HG02642 (cell line): ENCODE results near the gene DNMBP.
"Not testable (repeated sequence)": the region's sequence is repeated elsewhere in the genome, so short reads cannot be mapped to it uniquely, and the experiment has no call there.

Experiments
- ATAC-seq: cut with Tn5 transposase; IDR thresholded peaks from one replicate; pipeline ENCODE4 v1.9.1; 2021; ENCODE audit warnings: mild to moderate bottlenecking; ENCODE audit not compliant: unreplicated experiment, poor library complexity

The DNMBP gene

DNA sequence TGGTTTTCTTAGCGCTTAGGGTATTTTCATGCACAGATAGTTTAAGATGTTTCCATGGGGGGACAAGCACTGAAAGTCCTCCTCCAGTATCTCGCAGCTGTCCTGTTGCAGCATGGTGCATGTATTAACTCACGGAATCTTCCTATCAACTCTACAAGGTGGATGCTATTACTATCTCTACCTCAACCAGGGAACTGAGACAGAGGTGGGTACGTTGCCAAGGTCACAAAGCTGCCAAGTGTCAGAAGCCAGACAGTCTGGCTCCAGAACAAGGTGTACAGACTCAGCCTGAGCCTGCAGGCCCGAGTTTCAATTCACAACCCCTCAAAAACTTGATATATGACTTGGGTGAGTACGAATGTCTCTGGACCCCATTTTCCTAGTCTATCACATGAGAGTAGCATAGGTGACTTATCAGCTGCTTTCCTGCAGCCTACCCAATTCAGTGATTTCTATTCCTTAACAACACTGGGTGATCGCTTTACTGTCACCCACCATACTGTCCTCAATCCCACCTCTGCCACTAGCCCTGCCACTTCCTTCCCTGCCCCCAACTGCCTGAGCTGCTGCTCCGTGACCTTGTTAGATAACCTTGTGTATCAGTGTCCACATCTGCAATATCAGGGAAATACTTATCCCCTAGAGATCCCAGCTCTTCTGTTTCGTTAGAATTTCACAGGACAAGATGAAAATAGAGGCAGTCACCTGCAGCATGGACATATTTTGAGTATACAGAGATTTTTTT lies 135.2 kb downstream of the DNMBP start:
- ATAC-seq, result no peak

DNA sequence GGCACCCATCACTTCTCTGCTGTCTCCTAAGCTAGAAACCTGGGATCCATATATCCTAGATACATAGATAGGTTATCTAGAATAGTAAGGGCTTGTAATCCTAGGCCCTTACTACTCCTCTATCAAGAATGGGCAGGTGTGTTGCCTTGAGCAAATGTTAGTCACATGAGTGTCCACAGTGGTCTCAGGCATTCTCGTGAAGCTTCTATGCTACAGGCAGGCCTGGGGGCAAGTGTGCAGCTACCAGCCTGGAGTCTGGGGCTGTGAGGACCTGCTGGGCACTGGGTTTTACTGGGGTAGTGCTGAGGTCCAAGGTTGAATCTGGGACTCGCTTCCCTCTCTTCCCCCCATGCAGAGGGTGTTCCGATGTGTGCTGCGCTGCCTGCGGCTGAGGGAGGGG lies 135.9 kb downstream of the DNMBP start:
- ATAC-seq, result no peak

DNA sequence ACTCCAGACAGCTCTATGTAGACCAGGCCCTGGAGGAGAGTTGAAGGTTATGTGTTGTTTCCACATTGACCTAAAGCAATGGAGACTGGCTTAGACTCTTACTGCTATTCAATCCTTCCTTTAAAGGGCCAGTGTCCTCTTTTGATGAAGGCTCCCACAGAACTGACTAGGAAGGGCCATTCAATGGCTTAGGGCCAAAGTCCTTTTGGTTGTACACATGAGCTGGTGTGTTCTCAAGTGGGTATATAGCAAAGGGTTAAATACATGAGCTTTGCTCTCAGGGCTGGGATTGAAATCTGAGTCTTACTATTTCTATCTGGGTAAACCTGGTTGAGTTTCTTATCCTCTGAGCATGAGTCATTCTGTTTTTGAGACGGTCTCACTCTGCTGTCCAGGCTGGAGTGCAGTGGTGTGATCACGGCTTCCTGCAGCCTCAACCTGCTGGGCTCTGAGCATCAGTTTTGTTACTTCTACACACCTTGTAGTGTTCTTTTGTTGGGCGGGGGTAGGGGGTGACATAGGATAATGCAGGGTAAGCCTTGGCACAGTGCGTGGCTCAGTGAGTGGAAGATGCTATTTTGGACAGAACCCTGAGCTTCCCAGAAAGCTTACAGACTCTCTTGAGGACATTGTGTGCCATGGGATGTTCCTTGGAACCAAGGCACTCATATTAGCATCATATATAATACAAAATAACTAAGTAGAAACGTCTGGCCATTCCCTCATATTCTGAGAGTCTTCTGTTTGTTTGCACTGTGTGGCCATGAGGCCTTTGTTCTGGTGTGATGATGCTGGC lies 137.2 kb downstream of the DNMBP start:
- ATAC-seq, result no peak

DNA sequence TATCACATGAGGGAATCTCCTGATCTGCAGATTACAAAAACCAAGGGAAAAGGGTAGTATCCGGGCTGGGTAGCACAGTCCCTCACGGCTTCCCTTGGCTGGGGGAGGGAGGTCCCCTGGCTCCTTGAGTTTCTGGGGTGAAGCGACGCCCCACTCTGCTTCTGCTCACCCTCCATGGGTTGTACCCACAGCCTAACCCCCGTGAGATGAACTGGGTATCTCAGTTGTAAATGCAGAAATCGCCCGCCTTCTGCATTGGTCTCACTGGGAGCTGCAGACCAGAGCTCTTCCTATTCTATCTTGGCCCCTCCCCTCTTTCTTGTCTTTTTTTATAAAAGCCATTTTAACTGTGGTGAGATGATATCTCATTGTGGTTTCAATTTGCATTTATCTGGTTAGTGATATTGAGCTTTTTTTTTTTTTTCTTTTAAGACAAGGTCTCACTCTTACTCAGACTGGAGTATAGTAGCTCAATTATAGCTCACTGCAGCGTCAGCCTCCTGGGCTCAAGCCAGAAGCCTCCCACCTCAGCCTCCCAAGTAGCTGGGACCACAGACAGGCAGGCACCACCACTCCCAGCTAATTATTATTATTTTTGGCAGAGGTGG lies 139.5 kb downstream of the DNMBP start:
- ATAC-seq, result no peak

DNA sequence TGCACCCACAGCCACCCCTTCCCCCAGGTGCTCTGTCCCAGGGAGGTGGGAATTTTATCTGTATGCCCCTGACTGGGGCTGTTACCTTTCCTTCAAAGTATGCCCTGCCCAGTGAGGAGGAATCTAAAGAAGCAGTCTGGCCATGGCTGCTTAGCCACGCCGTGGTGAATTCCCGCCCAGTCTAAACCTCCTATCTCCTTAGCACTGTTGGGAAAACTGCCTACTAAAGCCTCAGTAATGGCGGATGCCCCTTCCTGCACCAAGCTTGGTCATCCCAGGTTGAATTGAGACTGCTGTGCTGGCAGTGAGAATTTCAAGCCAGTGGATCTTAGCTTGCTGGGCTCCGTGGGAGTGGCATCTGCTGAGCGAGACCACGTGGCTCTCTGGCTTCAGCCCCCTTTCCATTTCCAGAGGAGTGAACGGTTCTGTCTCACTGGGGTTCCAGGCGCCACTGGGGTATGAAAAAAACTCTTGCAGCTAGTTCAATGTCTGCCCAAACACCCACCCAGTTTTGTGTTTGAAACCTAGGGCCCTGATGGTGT lies 140.1 kb downstream of the DNMBP start:
- no peak for ATAC-seq

DNA sequence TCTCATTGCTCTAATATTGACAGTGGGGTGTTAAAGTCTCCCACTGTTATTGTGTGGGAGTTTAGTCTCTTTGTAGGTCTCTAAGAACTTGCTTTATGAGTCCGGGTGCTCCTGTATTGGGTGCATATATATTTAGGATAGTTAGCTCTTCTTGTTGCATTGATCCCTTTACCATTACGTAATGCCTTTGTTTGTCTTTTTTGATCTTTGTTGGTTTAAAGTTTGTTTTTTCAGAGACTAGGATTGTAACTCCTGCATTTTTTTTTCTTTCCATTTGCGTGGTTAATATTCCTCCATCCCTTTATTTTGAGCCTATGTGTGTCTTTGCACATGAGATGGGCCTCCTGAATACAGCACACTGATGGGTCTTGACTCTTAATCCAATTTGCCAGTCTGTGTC lies 142.5 kb downstream of the DNMBP start:
- ATAC-seq, result not testable (repeated sequence)

DNA sequence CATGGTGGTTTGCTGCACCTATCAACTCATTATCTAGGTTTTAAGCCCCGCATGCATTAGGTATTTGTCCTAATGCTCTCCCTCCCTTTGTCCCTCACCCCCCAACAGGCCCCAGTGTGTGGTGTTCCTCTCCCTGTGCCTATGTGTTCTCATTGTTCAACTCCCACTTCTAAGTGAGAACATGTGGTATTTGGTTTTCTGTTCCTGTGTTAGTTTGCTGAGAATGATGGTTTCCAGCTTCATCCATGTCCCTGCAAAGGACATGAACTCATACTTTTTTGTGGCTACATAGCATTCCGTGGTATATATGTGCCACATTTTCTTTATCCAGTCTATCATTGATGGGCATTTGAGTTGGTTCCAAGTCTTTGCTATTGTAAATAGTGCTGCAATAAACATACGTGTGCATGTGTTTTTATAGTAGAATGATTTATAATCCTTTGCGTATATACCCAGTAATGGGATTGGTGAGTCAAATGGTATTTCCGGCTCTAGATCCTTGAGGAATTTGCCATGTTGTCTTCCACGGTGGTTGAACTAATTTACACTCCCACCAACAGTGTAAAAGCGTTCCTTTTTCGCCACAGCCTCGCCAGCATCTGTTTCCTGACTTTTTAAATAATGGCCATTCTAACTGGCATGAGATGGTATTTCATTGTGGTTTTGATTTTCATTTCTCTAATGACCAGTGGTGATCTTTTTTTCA lies 146.1 kb downstream of the DNMBP start:
- not testable (repeated sequence) for ATAC-seq

DNA sequence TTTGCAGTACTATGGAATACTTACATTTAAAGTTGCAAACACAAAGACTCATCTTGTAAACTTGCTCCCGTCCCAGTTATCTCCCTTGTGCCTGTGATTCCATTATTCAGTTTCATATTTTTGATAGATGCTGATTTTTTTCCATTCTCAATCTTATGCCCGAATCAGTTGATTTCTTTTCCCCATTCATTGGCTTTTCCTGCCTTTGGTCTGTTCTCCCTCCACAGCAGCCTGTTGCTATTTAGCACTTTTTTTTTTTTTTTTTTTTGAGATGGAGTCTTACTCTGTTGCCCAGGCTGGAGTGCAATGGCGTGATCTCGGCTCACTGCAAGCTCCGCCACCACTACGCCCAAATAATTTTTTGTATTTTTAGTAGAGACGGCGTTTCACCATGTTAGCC lies 149.3 kb downstream of the DNMBP start:
- no peak for ATAC-seq

DNA sequence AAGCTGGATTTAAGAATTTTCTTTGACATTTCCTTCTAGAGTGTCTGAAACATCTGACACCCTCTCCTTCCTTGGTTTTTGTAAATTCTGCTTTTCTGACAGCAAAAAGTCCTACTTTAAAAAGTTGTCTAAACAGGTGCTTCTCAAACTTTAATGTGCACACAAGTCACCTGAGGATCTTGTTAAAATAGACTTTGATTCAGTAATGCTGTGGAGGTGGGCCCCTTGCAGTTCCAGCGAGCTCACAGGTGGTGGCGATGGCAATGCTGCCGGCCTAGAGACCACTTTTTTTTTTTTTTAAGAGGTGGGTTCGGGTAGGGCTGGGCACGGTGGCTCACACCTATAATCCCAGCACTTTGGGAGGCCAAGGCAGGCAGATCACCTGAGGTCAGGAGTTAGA lies 150.2 kb downstream of the DNMBP start:
- ATAC-seq, result no peak

DNA sequence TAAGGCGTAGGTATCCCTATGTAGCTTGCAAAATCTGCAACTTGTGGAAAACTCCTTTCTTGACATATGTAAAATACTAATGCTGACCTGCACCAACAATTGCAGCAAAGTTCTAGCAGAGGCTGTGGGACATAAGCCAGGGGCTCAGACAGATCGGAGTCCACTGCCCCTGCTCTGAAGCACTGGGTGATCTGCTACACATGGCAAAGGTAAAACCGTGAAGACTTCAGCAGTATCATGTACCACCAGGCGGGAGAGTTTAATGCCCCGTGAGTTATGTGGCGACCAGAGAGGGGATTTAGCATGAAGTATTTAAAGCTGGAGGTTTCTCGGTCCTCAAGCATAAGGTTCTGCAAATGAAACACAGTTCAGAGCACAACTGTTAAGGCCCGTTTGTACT lies 150.9 kb downstream of the DNMBP start:
- no peak for ATAC-seq

DNA sequence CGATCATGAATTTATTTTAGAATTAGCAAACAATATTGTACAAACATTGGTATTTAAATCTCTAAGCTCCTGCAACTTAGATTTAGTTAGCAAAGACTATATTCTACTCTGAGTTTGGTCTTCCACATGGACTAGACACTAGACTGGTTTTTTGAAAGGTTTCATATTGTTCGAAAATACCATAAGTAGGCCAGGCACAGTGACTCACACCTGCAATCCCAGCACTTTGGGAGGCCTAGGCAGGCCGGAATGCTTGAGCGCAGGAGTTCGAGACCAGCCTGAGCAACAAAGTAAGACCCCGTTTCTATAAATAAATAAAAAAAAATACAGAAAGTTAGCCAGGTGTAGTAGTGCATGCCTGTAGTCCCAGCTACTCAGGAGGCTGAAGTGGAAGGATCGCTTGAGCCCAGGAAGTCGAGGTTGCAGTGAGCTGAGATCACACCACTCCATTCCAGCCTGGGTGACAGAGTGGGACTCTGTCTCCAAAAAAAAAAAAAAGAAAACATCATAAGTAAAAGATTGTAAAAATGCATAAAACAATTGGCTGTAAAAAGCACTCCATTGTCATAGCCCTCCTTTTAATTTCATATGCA lies 154.2 kb downstream of the DNMBP start:
- no peak for ATAC-seq

DNA sequence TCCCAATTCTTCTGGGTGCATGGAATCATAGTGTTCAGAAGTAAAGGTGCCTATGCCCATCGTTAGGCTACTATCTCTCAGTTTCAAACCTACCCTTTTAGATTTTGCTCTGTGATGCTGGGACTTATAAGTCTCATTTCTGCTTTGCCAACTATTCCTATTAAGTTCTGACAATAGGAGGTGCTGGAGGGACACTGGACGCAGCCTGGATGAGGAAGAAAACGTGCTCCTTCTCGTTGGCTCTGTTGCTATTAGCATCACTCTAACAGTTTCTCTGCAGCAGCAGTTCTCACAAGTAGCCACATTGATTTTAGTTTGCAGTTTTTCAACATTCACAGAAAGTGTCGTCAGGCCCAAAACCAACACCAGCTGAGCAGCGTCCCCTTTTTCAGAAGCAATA lies 154.9 kb downstream of the DNMBP start:
- no peak for ATAC-seq

DNA sequence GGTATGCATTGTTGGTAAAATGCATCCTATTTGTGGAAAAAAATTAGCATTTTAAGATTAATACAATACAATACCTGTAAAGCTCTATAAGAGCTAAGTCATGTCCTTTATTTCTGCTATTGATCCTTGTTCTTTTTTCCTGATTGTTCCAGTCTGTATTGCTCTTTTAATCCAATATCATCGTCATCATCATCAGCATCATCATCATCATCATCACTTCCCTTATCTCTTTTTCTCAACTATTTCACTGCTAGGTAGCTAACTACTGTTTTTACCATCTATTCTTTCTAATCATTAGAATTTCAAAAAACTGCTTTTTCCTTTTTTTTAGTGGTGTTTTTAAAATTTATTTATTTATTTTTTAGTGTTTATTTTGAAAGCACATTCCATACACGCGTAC lies 156.1 kb downstream of the DNMBP start:
- ATAC-seq, result no peak

DNA sequence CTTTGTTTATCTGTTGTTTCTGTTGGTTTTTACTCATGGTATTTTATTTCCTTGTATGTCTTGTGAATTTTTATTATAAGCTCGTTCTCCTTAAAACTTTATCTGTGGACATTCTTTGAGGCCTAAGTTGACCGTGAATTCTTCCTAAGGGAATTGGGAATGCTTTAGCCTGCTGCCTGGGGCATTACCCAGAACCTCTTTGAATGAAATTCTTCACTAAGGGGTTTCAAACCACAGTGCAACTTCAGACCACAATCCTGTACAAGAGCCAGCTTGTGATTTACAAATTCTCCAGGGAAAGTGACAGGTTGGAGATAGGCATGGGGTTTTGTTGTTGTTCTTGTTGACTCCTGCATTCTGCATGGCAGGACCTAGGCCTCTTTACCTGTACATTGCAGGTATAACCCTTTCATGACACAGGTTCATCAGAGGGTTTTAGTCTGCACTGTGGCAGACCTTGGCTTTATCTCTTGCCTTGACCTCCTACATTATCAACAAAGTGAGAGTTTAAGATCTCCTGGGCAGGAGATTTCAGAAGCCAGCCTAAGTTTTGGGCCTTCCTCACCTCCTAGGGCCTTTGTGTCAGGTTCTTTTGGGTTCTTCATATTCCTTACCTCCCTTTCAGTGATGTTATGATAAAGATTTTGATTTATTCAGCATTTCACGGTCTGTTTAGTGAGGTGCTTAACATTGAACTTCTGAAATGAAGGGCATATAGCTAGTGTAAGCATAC lies 157.1 kb downstream of the DNMBP start:
- no peak for ATAC-seq

DNA sequence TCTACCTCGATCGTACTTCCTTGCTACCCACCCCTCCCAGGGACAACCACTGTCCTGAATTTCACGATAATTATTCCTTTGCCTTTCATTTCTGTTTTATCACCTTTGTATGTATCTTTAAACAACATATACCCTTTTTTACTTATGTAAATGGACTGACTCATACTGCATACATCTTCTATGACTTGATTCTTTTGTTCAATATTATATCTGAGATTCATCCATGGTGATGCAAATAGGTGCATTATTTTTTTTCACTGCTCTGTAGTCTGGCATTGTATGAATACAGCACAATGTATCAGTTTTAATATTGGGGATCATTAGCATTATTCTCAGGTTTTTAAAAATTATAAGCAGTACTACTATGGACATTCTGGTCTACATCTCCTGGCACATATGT lies 157.9 kb downstream of the DNMBP start:
- no peak for ATAC-seq

DNA sequence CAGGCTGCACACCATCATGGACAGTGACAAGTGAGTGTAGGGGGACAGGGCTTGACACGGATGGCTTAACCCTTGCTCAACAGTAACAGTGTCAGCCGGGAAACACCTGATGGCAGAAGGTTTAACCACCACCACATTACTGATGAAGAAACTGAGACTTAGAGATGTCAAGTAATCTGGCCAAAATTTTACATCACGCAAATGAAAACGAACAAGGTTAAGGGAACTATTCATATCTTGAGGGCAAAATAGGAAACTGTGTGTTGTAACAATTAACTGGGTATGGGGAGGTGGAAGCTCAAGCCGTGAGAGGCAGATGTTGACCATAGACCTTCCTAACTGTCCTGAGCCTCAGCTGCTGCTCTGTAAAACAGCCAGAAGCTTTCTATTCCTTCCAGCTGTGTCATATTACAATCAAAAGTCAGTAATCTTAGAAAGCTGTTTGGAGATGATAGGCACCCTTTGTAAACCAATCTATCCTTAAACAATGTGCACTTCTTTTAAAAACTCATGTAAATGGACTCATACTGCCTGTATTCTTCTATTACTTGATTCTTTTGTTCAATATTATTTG lies 158.9 kb downstream of the DNMBP start:
- ATAC-seq, result no peak

DNA sequence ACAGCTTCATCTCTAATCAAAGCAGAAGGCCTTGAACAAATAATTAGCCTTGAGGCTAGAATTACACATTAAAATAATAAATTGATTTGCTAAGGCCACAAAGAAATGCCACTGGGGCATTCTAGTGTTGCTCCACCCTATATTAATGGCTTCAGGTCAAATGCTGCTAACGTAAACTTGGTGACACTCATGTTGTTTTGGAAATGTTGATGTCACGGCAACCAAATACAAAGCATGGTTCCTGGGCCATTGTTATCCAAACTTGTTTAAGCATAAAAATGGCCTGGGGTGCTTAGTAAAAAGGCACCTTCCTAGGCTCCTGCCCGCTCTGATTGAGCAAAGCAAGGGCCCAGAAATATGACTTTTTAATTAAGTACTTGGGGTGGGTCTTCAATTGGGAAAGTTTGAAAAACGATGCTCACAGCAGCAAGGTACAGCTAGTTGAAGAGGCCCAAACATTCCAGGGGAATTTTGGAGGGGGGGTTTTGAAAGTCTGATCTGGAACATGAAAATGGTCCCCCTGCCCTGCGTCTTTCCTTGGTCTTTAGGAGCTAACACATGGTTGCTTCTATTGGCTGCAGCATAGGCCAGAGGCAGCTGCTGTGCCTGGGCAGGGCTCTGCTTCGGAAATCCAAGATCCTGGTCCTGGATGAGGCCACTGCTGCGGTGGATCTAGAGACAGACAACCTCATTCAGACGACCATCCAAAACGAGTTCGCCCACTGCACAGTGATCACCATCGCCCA lies 159.6 kb downstream of the DNMBP start:
- no peak for ATAC-seq

DNA sequence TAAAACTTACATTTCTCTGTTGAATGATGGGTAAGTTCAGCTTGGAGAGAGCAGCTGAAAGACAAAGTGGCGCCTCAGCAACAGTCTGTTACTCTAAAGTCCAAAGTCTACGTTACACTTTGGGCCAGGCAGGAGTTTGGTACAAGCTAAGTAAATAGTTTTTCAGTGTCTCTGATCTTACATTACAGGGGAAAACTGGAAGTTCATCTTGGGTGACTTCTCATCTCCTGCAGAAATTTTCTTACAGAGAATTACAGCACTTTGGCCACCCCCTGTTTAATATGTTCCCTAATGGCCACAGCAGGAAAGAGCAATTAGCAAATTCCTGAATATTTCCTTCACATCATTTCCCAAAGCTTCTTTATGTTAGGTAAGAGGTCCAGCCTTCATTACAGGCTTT lies 160.2 kb downstream of the DNMBP start:
- no peak for ATAC-seq

DNA sequence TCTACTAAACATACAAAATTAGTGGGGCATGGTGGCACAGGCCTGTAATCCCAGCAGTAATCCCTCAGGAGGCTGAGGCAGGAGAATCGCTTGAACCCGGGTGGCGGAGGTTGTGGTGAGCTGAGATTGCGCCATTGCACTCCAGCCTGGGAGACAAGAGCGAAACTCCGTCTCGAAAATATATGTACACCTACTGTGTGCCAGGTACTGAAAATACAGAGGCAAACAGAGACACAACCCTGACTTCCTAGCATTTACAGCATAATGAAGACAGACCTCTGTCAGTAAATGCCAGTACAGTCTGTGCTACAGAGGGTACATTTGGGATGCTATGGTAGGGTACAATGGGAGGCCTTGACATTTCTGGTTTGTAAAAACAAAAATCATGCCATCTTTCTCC lies 160.7 kb downstream of the DNMBP start:
- no peak for ATAC-seq
